IPS-20b (cell line): ENCODE measurements around the gene DNAH6.
"Not testable (repeated sequence)": the region's sequence is repeated elsewhere in the genome, so short reads cannot be mapped to it uniquely, and the experiment has no call there.

Experiments used
- H3K27ac ChIP-seq: one replicate; pipeline ENCODE4 v1.5.1; 2013; ENCODE audit warnings: low read length
- H3K27me3 ChIP-seq: 2 replicates; pipeline ENCODE4 v1.6.1; 2013; ENCODE audit warnings: mild to moderate bottlenecking, low read length, inconsistent platforms; ENCODE audit not compliant: insufficient read depth
- H3K36me3 ChIP-seq: 2 replicates; pipeline ENCODE4 v1.6.1; 2013; ENCODE audit warnings: low read depth, mild to moderate bottlenecking, inconsistent platforms, low read length, moderate library complexity; ENCODE audit not compliant: insufficient read depth
- H3K4me1 ChIP-seq: 2 replicates; pipeline ENCODE4 v1.6.1; 2013; ENCODE audit warnings: mild to moderate bottlenecking, control low read depth, inconsistent platforms, low read length, moderate library complexity; ENCODE audit not compliant: insufficient read depth
- H3K4me3 ChIP-seq: 2 replicates; pipeline ENCODE4 v1.5.1; 2013; ENCODE audit warnings: mild to moderate bottlenecking, low read length, inconsistent platforms
- H3K9ac ChIP-seq: 2 replicates; pipeline ENCODE4 v1.6.1; 2013; ENCODE audit warnings: low read depth, mild to moderate bottlenecking, inconsistent platforms, low read length, moderate library complexity
- H3K9me3 ChIP-seq: 2 replicates; pipeline ENCODE4 v1.6.1; 2013; ENCODE audit warnings: mild to moderate bottlenecking, low read depth, low read length, inconsistent platforms; ENCODE audit not compliant: insufficient read depth

DNAH6 gene

DNA sequence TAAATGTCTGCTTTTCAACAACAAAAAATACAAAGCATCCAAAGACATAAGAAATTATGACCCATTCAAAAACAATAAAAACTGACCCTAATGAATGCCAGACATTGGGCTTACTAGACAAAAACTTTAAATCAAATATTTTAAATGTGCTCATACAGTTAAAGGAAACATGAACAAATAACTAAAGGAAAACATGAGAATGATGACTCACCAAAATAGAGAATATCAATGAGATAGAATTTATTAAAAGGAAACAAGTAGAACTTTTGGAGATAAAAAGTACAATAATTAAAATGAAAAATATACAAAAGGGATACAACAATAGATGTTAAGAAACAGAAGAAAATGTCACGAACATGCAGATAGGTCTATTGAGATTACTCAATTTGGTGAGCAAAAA, 254.0 kb downstream of the DNAH6 start:
- no peak overlapping the region for H3K27ac ChIP-seq
- peaks cover 32% of the 10 kb centered on the region for H3K9me3 ChIP-seq
- no peaks in the 10 kb centered on the region for H3K4me1 ChIP-seq
- H3K27me3 ChIP-seq = no peaks in the 10 kb centered on the region
- no peaks in the 10 kb centered on the region for H3K36me3 ChIP-seq
- H3K9ac ChIP-seq = no peak overlapping the region
- no peak overlapping the region for H3K4me3 ChIP-seq

DNA sequence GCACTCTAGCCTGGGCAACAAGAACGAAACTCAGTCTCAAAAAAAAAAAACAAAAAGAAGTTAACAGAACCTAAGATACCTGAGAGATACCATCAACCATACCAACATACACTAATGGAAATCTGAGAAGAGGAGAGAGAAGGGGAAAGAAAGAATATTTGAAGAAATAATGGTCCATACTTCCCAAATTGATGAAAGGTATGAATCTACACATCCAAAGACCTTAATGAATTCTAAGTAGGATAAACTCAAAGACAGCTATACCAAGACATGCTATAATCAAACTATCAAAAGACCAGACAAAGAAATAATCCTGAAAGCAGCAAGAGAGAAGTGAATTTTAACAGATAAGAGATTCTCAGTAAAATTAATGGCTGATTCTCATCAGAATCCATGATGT, 255.0 kb downstream of the DNAH6 start:
- H3K36me3 ChIP-seq = no peaks in the 10 kb centered on the region
- H3K9ac ChIP-seq = no peak overlapping the region
- no peak overlapping the region for H3K27ac ChIP-seq
- H3K4me3 ChIP-seq = no peak overlapping the region
- no peaks in the 10 kb centered on the region for H3K27me3 ChIP-seq
- no peaks in the 10 kb centered on the region for H3K4me1 ChIP-seq
- H3K9me3 ChIP-seq = peaks cover 32% of the 10 kb centered on the region

DNA sequence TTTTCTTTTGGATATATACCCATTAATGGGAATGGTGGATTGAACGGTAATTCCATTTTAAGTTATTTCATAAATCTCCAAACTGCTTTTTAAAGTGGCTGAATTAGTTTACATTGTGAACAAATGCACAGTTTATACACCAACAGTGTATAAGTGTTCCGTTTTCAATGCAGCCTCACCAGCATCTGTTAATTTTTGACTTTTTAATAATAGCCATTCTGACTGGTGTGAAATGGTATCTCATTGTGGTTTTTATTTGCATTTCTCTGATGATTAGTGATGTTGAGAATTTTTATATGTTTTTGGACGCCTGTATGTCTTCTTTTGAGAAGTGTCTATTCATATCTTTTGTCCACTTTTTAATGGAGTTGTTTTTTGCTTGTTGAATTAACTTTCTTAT, 257.3 kb downstream of the DNAH6 start:
- not testable (repeated sequence) for H3K27ac ChIP-seq, H3K36me3 ChIP-seq, H3K4me3 ChIP-seq, H3K4me1 ChIP-seq, H3K9ac ChIP-seq, H3K27me3 ChIP-seq
- peaks cover 32% of the 10 kb centered on the region for H3K9me3 ChIP-seq

DNA sequence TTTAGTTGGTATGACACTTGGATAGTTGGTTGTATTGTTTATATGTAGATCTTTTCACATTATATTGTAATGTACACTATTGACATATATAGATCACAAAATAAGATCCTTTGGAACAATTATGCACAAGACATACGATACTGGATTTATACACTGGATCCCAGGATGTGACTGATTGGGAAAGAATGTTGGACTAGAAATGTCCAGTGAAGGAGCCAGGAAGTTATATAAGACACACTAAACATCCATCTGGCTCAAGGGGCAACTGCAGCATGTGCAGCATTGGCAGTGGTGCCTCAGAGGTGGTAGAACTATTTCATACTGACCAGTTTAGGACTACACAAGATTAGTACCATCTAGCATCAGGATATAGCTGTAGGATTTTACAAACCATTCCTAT, 259.7 kb downstream of the DNAH6 start:
- Histone ChIP-seq H3K9me3 (peaks cover 28% of the 10 kb centered on the region), H3K9ac (no peak overlapping the region), H3K4me3 (no peak overlapping the region), H3K4me1 (no peaks in the 10 kb centered on the region), H3K36me3 (no peaks in the 10 kb centered on the region), H3K27ac (no peak overlapping the region), H3K27me3 (no peaks in the 10 kb centered on the region)

DNA sequence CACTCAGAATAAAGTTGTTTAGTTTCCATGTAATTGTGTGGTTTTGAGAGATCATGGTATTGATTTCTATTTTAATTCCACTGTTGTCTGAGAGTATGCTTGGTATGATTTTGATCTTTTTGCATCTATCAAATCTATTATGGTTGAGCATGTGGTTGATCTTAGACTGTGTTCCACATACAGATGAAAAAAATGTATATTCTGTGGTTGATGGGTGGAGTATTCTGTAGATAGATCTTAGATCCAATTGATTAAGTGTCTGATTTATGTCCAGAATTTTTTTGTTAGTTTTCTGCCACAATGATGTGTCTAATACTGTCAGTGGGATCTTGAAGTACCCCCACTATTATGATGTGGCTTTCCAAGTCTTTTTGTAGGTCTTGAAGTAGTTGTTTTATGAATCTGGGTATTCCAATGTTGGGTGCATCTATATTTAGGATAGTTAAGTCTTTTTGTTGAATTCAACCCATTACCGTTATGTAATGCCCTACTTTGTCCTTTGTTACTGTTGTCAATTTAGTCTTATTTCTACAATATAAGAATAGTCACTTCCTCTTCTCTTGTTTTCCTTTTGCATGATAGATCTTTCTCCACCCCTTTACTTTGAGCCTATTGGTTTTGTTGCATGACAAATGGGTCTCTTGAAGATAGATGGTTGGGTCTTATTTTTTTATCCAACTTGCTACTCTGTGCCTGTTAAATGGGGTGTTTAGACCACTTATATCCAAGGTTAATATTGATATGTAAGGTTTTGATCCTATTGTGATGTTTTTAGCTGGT, 262.8 kb downstream of the DNAH6 start:
- no peak overlapping the region for H3K27ac ChIP-seq

DNA sequence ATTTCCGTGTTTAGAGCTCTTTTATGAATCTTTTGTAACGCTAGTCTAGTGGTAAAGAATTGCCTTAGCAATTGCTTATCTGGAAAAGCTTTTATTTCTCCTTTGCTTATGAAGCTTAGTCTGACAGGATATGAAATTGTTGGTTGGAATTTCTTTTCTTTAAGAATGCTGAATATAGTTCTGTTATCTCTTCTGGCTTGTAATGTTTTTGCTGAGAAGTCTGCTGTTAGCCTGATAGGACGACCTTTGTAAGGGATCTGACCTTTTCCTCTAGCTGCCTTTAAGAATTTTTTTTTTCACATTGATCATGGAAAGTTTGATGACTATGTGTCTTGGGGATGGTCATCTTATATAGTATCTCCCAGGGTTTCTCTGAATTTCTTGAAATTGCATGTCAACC, 263.5 kb downstream of the DNAH6 start:
- Histone ChIP-seq H3K9me3 (peaks cover 4% of the 10 kb centered on the region; the same call in 1 of the 2 replicates), H3K4me1 (no peaks in the 10 kb centered on the region), H3K36me3 (no peaks in the 10 kb centered on the region), H3K4me3 (no peak overlapping the region), H3K27me3 (no peaks in the 10 kb centered on the region), H3K9ac (no peak overlapping the region), H3K27ac (no peak overlapping the region)

More for the DNA sequence above, 262.8 kb downstream of the DNAH6 start:
- no peaks in the 10 kb centered on the region for H3K4me1 ChIP-seq
- H3K9ac ChIP-seq = no peak overlapping the region
- H3K4me3 ChIP-seq = no peak overlapping the region
- H3K27me3 ChIP-seq = no peaks in the 10 kb centered on the region
- peaks cover 11% of the 10 kb centered on the region; the same call in 1 of the 2 replicates for H3K9me3 ChIP-seq
- H3K36me3 ChIP-seq = no peaks in the 10 kb centered on the region

DNA sequence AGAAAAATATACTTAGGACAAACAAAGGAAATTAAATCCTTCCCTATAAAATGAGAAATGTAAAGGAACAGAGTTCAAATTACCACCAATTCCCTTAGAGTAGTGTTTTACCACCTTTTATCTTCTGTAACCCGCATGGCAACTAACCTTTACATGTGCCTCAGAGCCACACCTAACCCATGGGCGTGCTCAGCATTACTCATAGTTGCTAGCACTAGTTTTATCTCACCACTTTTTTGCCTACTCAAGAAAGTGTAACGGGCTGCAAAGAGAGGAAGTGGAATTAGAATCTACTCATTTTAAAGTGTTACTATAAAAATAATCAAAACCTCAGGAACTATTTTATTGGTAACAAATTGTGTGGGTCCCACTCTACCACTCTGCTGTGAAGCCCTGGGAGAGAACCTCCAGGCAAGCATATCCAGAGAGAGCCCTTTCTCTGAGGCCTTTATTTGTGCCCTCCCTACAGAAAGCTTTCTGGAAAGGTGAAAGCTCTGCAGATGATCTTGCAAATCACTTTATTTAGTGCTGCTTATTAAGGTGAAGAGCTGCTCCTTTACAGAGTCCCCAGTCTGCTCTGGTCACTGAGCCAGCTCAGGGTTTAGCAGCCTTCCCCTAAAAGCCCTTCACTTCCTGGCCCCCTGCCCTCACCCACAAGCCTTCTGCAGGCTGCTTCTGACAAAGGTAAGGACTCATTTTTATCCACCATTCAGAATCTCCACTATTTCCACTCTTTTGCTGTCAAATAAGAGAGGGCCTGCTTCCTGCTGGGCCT, 265.8 kb downstream of the DNAH6 start:
- no peaks in the 10 kb centered on the region for H3K27me3 ChIP-seq
- H3K9ac ChIP-seq = no peak overlapping the region
- H3K4me1 ChIP-seq = no peaks in the 10 kb centered on the region
- no peak overlapping the region for H3K4me3 ChIP-seq
- H3K27ac ChIP-seq = no peak overlapping the region
- H3K36me3 ChIP-seq = no peaks in the 10 kb centered on the region
- H3K9me3 ChIP-seq = no peaks in the 10 kb centered on the region

DNA sequence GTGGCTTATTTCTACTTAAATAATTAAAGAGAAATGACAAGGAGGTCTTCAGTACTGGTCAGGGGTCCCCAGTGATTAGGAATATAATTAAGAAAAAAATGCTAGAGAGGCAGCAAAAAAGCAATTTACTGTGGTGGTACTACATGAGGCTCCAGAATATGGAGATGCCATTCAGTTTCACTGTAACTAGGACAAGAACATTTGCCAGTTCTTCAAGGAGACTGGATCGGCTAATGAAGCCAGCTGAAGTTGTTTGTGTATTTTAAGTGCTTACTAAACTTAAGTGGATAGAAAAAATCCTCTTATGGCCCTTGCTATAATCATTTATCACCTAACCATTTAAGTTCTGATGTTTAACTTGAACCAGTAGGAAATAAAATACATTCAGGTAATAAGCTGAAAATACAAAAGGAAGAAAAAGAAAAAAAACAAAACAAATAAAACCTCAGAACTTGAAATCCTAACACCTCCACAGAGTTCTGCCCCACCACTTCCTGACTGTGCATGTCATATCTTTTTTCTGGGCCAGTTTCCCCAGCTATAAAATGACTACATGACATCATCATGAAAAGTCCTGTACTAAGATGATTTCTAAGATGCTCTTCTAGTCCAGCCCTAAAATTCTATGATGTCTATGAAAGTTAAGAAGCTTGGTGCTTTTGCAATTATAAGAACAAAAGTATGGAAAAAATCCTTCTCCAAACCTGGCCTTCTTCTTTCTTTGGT, 266.6 kb downstream of the DNAH6 start:
- Histone ChIP-seq H3K27ac (no peak overlapping the region), H3K36me3 (no peaks in the 10 kb centered on the region), H3K4me1 (no peaks in the 10 kb centered on the region), H3K27me3 (no peaks in the 10 kb centered on the region), H3K9me3 (no peaks in the 10 kb centered on the region), H3K4me3 (no peak overlapping the region), H3K9ac (no peak overlapping the region)

DNA sequence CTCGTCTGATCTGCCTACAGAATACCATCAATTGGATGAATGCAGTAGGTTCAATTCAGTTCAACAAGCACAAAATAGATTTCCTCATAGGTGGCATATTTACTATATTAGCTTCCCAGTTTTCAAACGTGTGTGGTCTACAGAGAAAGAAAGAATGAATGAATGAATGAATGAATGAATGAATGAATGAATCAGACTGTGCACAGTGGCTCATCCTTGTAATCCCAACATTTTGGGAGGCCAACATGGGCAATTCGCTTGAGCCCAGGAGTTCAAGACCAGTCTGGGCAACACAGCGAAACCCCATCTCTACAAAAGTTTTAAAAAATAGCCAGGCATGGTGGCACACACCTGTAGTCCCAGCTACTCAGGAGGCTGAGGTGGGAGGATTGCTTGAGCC, 269.7 kb downstream of the DNAH6 start:
- no peak overlapping the region for H3K27ac ChIP-seq
- no peak overlapping the region for H3K9ac ChIP-seq
- no peaks in the 10 kb centered on the region for H3K9me3 ChIP-seq
- H3K36me3 ChIP-seq = no peaks in the 10 kb centered on the region
- no peaks in the 10 kb centered on the region for H3K4me1 ChIP-seq
- H3K4me3 ChIP-seq = no peak overlapping the region
- H3K27me3 ChIP-seq = no peaks in the 10 kb centered on the region

DNA sequence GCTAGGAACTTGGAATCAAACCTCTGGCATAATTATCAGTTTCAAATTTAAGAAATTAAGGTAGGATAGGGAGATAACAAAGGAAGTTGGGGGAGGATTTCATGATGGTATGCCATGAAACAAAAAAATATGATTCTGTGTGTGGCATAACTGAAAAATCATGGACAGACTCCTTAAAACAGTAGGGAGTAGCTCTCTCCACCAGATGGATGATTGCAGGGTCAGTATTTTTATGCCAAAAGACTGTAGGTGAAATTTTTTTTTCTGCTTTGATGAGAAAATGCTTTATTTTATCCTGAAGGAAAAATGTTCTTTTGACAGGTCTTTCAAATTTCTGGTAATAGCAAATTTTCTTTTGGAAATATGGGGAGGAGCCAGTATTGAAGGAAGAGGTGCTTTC, 270.3 kb downstream of the DNAH6 start:
- Histone ChIP-seq H3K36me3 (no peaks in the 10 kb centered on the region), H3K4me3 (no peak overlapping the region), H3K9ac (no peak overlapping the region), H3K9me3 (no peaks in the 10 kb centered on the region), H3K4me1 (no peaks in the 10 kb centered on the region), H3K27me3 (no peaks in the 10 kb centered on the region), H3K27ac (no peak overlapping the region)

DNA sequence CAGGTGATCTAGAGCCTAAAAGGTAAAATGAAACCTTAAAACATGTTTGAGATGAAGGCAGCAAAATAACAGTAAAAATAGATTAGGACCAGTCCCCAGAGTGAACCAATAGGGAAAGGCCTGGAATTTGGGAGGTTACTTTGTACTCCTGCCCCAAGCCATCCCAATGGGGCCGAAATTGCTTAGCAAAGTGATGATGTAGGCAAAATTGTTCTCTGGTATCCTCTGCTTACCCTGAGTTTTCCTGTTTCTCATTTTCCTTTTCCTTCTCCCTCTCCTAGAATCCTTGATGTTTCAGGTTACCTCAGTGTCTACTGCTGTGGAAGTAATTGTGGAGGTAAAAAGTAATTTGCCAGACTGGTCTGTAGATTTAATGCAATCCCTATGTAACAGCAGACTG, 271.7 kb downstream of the DNAH6 start:
- Histone ChIP-seq H3K36me3 (no peaks in the 10 kb centered on the region), H3K9me3 (no peaks in the 10 kb centered on the region), H3K27ac (no peak overlapping the region), H3K4me1 (no peaks in the 10 kb centered on the region), H3K27me3 (no peaks in the 10 kb centered on the region), H3K9ac (no peak overlapping the region), H3K4me3 (no peak overlapping the region)
